Measurements from ENCODE around the gene PPP1R12B. TPM values are rescaled to one million over a fixed set of nuclear protein-coding genes. Genes with fewer than 3 reads are reported as not detected.
A peak's percentile ranks its signal among the peaks of the same experiment; 100 is the strongest.
"Not testable (repeated sequence)": the region's sequence is repeated elsewhere in the genome, so short reads cannot be mapped to it uniquely, and the experiment has no call there.

The PPP1R12B gene
- total RNA-seq, 1 experiment from 2014 or later, result 7.4 TPM

DNA sequence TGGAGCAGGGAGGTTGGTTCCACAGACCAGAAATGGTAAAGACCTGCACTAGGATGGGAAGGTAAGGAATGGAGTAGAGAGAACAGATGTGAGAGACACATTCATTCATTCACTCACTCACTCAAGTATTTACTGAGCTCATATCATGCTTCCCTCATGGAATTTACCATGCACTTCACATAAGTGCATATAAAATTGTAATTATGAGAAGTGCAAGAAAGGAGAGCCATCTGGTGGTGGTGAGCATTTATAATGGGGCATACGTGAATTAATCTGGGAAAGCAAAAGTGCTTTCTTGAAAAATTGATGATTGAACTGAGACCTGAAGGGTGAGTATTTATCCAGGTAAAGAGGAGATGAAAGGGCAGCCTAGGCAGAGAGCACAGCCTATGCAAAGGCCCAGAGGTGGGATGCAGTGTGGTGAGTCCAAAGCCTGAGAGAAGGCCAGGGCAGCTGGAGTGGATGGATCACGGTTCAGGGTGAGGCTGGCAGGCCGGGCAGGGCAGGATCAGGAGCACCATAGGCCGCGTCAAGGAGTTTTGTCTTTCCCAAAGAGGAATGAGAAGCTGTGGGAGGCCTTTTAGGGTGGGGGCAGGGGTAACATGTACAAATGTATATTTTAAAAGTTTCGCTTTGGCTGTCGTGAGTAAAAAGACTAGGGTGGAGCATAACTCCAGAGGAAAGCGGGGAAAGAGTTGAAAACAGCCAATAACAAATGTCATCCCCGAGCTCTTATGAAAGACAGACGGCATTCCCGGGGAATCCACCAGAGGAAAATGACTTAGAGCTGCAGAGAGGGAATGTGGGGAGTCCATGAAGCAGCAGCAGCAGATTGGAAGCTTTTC, 266.1 kb downstream of the PPP1R12B start:
- DNase-seq (ENCODE audit: low spot score); in situ Hi-C loops (cut with HindIII; ENCODE audit: low sequenced_read_pairs): not testable (repeated sequence)

DNA sequence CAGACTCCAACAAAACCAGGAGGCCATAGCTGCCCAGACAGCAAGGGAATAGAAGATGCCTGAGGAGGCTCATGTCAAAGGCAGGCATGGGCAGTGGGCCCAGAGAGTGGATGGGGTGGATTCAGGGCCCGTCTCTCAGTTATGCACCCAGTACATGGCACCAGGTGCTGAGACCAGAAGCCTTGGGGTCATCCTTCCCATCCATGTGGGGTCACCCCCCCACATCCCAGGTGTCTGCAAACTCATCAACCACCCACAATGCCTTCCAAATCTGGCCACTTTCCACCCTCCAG, 266.7 kb downstream of the PPP1R12B start:
- in situ Hi-C loops (cut with HindIII; ENCODE audit: low sequenced_read_pairs), result not testable (repeated sequence)

DNA sequence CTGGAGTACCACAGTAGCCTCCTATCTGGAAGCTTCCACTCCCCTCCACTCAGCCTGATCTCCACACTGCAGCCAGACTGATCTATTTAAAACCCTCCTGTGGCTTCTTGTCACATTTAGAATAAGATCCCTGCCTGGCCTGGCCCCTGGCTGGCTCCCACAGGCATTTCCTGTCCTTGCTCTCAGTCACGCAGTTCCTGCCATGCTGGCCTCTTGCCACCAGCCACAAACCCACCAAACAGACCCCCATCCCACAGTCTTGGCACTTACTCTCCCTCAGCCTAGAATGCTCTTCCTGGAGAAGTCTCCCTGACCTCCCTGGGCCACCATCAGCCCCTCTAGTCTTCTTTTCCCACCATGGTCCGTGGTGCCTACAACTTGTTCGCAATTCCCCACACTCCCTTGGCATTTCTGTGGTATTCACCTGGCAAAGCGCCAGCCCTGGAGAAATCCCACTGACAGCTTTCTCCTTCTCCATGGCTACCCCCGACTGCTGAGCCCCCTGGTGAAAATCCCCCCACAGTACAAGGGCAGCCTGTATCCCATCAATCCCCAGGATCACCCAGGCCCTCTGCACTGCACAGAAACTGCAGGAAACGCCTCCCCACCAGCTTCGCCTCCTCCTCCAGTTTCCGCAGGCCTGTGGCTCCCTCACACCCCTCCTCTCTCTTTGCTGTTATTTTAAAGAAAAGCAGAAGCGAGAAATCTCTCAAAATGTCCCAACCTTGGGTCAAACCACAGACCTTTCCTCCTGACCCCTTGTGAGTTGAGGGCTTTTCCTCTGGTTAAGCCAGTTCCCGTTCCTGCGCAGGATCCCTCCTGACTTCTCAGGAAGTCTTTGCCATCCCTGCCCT, 267.2 kb downstream of the PPP1R12B start:
- no peak for DNase-seq (ENCODE audit: low spot score)
- in situ Hi-C loops (cut with HindIII; ENCODE audit: low sequenced_read_pairs), result no loop called here

More for the DNA sequence above, 266.7 kb downstream of the PPP1R12B start:
- peak; percentile 49 for DNase-seq (ENCODE audit: low spot score)

- DNase-seq (ENCODE audit: low spot score), result no peak
- in situ Hi-C loops (cut with HindIII; ENCODE audit: low sequenced_read_pairs), result no loop called here
Measured at GRCh38 chr1:202616355-202616915, 267.9 kb downstream of the PPP1R12B start.

DNA sequence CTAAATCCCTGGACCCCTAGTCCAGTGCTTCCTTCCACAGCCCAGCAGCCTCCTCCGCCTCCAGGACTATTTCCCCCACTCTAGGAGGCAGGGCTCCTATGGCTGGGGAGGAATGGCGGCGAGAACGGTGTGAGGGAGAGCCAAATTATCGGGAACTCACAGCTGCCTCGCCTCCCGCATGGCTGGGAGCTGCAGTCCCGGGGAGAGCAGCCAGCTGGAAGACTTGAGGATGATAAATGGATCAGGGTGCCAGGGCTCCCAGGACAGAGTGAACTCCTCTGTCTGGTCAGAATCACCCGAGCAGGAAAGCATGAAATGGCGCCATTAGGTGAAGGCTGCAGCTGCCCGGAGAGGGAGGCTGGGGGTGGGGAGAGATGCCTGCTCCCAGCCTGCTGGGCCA, 270.5 kb downstream of the PPP1R12B start:
- DNase-seq (ENCODE audit: low spot score); in situ Hi-C loops (cut with HindIII; ENCODE audit: low sequenced_read_pairs): not testable (repeated sequence)

- no peak for DNase-seq (ENCODE audit: low spot score)
- in situ Hi-C loops (cut with HindIII; ENCODE audit: low sequenced_read_pairs), result no loop called here
Measured at GRCh38 chr1:202619505-202619904, 271.0 kb downstream of the PPP1R12B start.

DNA sequence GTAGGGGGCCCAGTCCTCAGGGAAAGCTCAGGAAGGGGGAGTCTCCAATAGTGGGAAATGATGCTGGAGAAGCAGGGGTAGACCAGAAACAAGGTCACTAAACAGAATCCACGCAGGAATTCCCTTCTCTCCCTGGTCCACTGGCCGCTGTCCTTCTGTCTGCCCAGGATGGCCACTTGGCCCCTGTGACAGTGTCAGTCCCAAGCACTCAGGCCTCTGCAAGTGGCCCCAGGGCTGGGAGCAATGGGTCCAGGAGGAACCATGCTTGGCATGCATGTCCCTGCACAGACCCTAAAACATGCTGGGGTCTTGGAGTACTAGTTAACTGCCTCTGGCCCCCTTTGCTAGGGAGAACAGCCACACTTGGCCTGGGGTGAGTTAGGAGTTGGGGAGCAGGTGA, 271.5 kb downstream of the PPP1R12B start:
- in situ Hi-C loops (cut with HindIII; ENCODE audit: low sequenced_read_pairs); DNase-seq (ENCODE audit: low spot score): not testable (repeated sequence)

DNA sequence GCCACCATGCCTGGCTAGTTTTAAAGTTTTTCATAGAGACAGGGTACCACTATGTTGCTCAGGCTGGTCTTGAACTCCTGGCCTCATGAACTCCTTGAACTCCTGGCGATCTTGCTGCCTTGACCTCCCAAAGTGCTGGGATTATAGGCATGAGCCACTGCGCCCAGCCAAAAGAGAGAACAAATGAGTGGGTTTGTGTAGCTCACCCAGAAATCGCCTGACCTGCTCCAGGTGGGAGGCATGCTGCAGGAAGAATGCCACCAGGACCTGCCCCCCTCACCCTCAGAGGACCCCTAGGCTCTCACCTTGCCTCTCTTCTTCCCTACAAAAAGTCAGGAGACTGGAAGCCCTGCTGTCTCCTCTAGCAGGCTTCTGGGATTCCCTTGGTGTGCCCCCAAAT, 272.9 kb downstream of the PPP1R12B start:
- in situ Hi-C loops (cut with HindIII; ENCODE audit: low sequenced_read_pairs), result no loop called here
- DNase-seq (ENCODE audit: low spot score), result no peak

DNA sequence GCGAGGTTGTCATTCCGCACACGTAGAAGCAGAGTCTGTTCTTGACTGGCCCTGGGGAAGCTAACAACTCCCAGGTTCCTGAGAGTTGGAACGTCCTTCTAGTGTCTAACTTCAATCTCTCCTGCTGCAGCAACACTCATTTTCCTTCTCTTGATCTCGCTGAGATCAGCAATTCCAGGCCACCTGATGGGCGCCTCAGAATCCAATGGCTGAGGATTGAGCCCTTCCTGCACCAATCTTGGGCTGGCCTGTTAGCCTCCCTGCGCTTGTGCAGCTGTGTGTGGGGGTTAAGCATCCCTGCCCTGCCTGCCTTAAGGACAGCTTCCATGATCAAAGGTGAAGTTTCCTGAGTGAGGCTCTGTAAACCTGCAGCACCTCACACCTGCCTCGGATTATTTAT, 273.9 kb downstream of the PPP1R12B start:
- in situ Hi-C loops (cut with HindIII; ENCODE audit: low sequenced_read_pairs), result no loop called here
- no peak for DNase-seq (ENCODE audit: low spot score)

- no peak for DNase-seq (ENCODE audit: low spot score)
- in situ Hi-C loops (cut with HindIII; ENCODE audit: low sequenced_read_pairs), result no loop called here
Measured at GRCh38 chr1:202623075-202623474, 274.6 kb downstream of the PPP1R12B start.

- in situ Hi-C loops (cut with HindIII; ENCODE audit: low sequenced_read_pairs); DNase-seq (ENCODE audit: low spot score): not testable (repeated sequence)
Measured at GRCh38 chr1:202623476-202623875, 275.0 kb downstream of the PPP1R12B start.

GRCh38 chr1:202624088-202624780, 275.7 kb downstream of the PPP1R12B start:
- in situ Hi-C loops (cut with HindIII; ENCODE audit: low sequenced_read_pairs), result no loop called here
- no peak for DNase-seq (ENCODE audit: low spot score)

GRCh38 chr1:202624781-202625108, 276.2 kb downstream of the PPP1R12B start:
- in situ Hi-C loops (cut with HindIII; ENCODE audit: low sequenced_read_pairs), result no loop called here
- DNase-seq (ENCODE audit: low spot score), result no peak

GRCh38 chr1:202625416-202626360, 277.2 kb downstream of the PPP1R12B start:
- in situ Hi-C loops (cut with HindIII; ENCODE audit: low sequenced_read_pairs), result no loop called here
- DNase-seq (ENCODE audit: low spot score), result no peak

DNA sequence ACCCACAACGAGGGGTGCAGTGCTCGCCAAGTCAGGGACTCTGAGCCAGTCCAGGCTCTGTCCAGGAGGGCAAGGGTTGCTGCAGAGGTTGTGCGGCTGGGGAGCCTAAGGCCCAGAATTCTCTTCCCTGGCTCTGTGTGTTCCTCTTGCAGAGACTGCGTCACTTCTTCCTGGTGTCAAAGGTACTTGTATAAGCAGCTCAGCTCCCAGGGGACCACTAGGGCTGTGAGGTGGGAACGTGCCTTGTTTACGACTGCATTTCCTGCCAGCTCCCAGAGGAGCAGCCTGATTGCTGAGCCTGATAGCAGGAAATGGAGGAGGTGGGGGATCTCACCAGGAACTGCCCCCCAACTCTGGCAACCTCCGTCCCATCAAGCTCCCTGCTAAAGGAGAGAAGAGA, 278.5 kb downstream of the PPP1R12B start:
- in situ Hi-C loops (cut with HindIII; ENCODE audit: low sequenced_read_pairs), result not testable (repeated sequence)

DNA sequence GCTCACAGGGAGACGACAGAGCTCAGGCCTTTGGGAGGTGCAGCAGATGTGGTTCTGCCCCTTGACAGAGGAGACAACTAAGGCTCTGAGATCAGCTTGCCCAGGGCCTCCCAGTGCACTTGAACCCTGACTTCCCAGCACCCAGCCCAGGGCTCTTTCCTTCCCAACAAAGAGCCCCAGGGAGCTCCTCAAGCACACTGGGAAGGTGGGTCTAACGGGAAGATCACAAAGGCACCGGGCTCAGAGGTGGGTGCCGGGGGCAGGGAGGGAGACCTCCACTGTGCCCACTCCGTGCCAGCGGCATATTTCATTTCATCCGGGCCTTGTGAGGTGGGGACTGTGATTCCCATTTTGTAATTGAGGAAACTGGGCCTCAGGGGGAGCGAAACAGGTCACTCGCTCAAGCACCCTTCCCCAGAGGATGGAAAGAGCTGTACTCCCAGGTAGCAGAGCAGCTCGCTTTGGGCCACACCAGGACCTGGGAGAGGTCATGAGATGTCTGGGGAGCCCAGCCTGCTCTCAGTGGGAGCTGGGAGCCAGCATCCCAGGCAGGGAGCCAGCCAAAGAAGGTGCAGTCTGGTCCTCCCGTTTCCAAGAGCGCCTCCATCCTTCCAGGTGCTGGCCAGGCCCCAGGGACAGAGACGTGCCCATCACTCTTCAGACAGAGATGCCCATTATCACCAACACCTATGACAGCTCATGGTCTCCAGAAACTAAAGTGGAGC, 279.5 kb downstream of the PPP1R12B start:
- in situ Hi-C loops (cut with HindIII; ENCODE audit: low sequenced_read_pairs), result no loop called here
- DNase-seq (ENCODE audit: low spot score), result no peak

More for the DNA sequence above, 278.5 kb downstream of the PPP1R12B start:
- not testable (repeated sequence) for DNase-seq (ENCODE audit: low spot score)

GRCh38 chr1:202628646-202629215, 280.2 kb downstream of the PPP1R12B start:
- in situ Hi-C loops (cut with HindIII; ENCODE audit: low sequenced_read_pairs), result no loop called here
- peak; percentile 90 for DNase-seq (ENCODE audit: low spot score)

Measured in G401 (cell line).